Activated T-cell treated with anti-CD3 and anti-CD28 coated beads for 48 hours (primary cell): ENCODE data around the gene PCDHA5.

Experiments used
- DNase-seq: peaks from one replicate; pipeline ENCODE4 v3.0.0-alpha.2; 2020; ENCODE audit warnings: low read depth

PCDHA5 gene

GRCh38 chr5:140862441-140863295 lies 41.3 kb downstream of the PCDHA5 start:
- no peak for DNase-seq

DNA sequence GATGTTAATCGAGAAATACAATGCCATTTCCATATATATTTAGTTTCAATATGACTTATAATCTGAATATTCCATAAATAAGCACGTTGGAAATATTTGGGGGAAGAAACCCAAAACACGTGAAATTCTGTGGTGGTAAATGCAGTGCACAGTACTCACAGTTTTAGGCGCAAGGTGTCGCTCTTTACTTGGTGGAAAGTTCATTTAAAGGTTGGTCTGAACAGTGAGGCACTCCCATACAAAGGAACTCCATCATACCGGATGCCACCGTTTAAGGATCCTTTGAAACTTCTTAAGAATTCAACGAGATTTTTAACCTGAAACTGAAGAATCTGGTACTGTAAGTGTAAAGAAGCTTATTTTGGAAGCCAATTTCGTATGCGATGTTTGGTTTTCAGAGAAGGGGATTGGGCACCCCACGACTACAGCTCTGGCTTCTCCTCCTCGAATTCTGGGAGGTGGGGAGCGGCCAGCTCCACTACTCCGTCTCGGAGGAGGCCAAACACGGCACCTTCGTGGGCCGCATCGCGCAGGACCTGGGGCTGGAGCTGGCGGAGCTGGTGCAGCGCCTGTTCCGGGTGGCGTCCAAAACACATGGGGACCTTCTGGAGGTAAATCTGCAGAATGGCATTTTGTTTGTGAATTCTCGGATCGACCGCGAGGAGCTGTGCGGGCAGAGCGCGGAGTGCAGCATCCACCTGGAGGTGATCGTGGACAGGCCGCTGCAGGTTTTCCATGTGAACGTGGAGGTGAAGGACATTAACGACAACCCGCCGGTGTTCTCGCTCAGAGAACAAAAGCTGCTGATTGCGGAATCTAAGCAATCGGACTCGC lies 47.5 kb downstream of the PCDHA5 start, which contains the start of gene PCDHA11:
PCDHA11 (plus strand) TSS at position 237 of the 834 bp plus-strand sequence; CDS start at position 384, 147 bp downstream.
- no peak for DNase-seq

GRCh38 chr5:140869555-140869886 lies 48.1 kb downstream of the PCDHA5 start:
- DNase-seq: no peak

DNA sequence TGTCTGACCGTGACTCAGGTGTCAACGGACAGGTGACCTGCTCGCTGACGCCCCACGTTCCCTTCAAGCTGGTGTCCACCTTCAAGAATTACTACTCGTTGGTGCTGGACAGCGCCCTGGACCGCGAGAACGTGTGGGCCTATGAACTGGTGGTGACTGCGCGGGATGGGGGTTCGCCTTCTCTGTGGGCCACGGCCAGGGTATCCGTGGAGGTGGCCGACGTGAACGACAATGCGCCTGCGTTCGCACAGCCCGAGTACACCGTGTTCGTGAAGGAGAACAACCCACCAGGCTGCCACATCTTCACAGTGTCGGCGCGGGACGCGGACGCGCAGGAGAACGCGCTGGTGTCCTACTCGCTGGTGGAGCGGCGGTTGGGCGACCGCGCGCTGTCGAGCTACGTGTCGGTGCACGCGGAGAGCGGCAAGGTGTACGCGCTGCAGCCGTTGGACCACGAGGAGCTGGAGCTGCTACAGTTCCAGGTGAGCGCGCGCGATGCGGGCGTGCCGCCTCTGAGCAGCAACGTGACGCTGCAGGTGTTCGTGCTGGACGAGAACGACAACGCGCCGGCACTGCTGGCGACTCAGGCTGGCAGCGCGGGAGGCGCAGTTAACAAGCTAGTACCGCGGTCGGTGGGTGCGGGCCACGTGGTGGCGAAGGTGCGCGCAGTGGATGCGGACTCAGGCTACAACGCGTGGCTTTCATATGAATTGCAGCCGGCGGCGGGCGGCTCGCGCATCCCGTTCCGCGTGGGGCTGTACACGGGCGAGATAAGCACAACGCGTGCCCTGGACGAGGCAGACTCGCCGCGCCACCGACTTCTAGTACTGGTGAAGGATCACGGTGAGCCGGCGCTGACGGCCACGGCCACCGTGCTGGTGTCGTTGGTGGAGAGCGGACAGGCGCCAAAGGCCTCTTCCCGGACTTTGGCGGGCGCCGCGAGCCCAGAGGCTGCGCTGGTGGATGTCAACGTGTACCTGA lies 49.1 kb downstream of the PCDHA5 start:
- no peak for DNase-seq
